Measurements from ENCODE around the gene SLC37A3.
"Not testable (repeated sequence)": the region's sequence is repeated elsewhere in the genome, so short reads cannot be mapped to it uniquely, and the experiment has no call there.

SLC37A3 gene, protein sequence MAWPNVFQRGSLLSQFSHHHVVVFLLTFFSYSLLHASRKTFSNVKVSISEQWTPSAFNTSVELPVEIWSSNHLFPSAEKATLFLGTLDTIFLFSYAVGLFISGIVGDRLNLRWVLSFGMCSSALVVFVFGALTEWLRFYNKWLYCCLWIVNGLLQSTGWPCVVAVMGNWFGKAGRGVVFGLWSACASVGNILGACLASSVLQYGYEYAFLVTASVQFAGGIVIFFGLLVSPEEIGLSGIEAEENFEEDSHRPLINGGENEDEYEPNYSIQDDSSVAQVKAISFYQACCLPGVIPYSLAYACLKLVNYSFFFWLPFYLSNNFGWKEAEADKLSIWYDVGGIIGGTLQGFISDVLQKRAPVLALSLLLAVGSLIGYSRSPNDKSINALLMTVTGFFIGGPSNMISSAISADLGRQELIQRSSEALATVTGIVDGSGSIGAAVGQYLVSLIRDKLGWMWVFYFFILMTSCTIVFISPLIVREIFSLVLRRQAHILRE

DNA sequence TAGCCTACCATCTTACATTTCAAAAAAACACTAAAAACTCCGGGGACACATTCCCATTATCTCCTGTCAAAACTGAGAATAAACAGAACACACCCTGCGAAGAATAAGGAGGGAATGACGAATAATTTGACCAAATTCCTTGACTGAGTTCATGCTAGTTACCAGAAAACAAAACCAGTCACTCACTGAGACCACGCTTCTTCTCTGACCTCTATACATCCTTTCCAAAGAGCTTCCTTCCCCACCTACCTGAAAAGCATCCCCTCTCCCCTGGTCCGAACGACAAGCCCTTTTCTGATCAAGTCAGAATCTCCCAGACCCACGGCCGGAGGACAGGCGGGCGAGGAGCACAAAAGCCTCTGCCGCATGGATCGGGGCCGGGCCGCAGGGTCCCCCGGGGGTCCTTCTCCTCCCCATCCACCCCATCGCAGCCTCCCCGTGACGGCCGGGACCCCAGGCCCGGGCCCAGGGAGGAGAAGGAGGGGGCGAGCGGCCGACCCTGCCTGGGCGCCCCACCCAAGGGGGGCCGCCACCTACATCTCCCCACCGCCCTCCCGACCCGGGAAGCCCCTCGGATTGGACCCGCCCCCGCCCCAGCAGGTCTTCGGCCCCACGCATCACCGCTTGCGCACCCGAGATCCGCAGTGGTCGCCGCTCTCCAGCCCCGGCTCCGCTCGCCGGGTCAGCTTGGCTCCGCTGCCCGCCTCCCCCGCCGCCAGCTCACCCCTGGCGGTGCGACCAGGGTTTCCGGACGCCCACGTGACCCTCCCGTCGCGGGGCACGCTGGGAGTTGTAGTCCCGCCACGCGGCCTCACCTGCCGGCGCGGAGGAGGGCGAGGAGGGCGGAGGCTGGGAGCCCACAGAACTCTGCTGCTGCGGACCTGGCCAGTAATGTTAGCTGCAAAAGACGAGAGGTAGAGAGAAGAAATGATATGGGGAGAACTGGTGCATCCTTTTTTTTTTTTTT is at the start of gene SLC37A3:
SLC37A3 (minus strand) TSS at position 747 of the 967 bp plus-strand sequence. CDS start 16,004 bp downstream, outside the sequence.
- DNase-seq (ENCODE audit: low read depth) = peak; percentile 72

DNA sequence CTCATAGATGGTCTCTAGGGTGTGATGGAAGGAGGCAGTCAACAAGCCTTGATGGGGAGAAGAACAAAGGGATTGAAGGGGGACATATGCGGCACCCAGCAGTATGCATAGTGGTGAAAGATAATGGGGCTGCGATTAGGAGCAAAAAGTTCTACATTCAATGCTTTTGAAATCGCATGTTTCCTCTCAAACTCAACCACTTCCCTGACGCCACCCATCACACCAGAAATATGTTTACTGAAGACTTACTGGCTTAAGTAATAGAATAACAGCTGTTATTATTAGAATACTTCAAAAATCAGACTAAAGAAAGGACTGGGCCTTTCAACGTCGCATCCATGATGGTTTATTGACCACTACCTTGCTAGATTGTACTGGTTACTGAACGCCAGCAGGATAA is 49.5 kb upstream of the SLC37A3 start:
- DNase-seq (ENCODE audit: low read depth) = no peak

DNA sequence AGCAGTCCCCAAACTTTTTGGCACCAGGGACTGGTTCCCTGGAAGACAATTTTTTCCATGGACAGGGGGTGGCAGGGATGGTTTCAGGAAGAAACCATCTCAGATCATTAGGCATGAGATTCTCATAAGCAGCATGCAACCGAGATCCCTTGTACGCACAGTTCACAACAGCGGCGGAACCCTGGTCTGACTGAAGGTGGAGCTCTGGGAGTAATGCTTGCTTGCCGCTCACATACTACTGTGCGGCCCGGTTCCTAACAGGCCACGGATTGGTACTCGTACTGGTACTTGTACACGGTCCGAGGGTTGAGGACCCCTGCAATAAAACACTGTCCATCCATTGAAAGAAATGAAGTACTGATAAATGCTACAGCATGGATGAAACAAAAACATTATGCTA is 48.1 kb upstream of the SLC37A3 start:
- no peak for DNase-seq (ENCODE audit: low read depth)

DNA sequence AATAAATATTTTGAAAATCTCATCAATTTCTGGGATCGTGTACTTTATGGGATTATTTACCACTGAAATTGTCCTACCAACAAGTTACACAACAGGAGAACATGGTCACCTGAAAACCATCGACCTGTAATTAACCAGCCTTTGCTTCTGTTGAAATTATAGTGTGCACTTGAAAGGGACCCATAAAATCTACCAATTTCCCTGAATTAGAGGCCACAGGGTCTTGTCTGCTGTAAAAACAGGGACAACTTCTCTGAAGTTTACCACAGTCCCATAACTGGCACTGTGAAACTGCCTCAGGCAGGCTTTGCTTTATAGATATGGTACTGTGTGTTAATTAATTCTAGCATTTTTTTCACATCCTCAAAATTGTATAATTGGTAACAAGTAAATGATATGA is 43.2 kb upstream of the SLC37A3 start:
- no peak for DNase-seq (ENCODE audit: low read depth)

DNA sequence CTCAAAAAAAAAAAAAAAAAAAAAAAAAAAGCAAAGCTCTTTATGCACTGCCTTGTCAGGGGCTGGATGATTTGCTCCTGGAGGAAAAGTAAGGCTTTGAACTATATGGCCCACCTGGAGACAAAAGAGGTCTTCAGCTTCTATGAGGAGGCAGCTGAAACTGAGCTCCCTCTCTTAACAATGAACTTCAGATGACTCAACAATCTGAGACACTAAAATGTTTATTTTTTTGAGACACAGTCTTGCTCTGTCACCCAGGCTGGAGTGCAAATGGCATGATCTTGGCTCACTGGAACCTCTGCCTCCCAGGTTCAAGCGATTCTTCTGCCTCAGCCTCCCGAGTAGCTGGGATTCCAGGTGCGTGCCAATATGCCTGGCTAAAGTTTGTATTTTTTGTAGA is 42.3 kb upstream of the SLC37A3 start:
- DNase-seq (ENCODE audit: low read depth) = no peak

DNA sequence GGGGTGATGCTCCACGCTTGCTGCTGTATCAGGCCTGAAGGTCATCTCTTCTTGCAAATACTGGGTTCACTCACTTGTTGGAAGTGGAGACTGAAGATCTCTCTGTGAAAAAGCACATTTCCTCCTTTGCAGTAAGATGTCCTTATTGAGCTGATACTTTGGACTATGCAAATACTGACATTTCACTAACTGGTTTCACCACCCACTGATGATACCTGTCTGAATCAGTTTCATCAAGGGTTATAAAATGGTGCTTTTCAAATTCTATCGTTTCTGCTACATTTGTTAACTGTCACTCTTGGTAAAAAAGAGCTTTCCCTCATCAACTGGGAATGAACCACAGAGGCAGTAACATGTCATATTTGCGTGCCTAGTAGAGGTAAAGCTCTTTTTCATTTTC is 41.0 kb upstream of the SLC37A3 start:
- DNase-seq (ENCODE audit: low read depth) = no peak

DNA sequence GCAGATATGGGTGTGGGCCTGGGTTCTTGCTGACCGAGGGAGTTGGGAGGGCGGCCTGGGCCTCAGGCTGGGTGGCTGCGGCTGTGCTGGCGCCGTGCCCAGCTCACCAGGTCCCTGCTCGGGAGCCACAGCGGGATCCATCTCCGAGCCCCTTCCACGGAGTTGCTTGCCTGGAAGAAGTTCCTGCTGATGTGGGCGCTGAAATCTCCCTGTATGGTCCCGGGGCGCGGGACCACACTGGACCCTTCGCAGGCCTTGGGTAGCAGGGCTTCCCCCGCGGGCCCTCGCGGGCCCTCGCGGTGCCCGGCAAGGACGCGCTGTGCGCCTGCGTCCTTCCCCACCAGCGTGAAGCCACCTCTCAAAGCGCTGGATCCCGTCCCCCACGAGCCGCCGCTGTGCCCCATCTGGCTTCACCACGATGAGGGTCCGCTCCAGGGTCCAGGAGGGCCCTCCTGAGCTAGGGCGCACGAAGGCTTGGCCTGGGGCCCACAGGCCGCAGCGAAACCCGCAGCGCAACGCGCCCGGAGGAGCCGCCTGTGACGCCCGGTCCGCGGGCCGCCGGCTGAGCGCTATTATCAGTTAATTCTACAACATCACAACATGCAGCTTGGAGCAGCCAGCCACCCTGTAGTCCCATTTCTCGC is 37.0 kb upstream of the SLC37A3 start:
- DNase-seq (ENCODE audit: low read depth) = no peak

DNA sequence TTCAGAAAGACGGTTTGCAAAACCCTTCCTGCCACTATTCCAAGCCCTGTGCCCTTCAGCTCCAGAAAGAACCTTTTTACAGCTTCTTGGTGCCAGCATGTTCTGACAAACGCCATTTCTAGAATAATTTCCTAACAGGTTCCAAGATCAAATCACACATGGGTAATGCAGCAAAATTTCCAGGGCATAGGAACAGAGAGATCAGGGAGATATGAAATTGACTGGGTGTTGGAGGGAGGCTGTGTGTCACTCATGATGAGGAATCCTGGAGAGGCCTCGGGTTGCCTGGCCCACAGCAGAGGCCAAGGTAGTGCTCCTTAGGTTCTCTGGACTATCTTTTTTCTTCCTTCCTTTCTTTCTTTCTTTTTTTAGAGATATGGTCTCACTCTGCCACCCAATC is 35.1 kb upstream of the SLC37A3 start:
- no peak for DNase-seq (ENCODE audit: low read depth)

DNA sequence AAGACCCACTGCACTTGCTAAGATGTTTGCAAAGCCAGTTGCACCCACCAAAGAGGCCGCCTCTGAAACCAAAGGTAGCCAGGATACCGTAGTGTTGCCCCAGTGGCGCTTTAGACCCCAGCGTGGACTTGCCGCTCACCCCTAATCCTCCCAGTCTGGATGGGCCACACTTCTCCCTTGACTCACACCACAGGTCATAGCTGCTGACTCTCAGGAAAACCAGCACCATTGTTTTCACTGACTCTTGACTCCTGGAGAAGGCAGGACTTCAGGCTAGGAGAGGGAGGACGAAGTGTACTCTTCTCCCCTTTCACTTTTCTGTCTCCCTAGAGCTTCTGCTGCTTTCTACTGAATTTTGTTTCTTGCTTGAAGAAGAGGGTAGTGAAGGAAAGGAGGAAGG is 27.8 kb upstream of the SLC37A3 start:
- no peak for DNase-seq (ENCODE audit: low read depth)

DNA sequence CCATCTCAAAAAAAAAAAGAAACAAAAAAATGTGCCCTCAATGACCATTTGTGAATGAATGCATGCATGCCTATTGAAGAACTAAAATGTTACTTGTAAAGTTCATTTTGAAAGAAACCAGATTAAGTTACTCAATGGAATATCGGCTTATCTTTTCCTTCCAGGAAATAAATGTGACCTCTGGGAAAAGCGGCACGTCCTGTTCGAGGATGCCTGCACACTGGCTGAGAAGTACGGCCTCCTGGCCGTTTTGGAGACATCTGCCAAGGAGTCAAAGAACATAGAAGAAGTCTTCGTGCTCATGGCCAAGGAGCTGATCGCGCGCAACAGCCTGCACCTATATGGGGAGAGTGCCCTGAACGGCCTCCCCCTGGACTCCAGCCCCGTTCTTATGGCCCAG is 27.4 kb upstream of the SLC37A3 start:
- no peak for DNase-seq (ENCODE audit: low read depth)

DNA sequence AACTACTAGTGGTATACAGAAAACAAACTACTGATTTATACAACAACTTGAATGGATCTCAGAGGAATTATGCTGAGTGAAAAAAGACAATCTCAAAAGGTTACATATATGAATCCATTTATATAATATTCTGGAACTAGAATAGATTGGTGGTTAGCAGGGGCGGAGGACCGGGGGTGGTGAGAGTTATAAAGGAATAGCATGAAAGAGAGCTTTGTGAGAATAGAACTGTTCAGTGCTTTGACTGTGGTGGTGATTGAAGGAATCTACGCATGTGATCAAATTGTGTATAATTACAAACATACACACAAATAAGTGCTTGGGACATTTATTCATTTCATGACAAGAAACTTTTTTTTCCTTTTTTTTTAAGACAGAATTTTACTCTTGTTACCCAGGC is 25.2 kb upstream of the SLC37A3 start:
- no peak for DNase-seq (ENCODE audit: low read depth)

DNA sequence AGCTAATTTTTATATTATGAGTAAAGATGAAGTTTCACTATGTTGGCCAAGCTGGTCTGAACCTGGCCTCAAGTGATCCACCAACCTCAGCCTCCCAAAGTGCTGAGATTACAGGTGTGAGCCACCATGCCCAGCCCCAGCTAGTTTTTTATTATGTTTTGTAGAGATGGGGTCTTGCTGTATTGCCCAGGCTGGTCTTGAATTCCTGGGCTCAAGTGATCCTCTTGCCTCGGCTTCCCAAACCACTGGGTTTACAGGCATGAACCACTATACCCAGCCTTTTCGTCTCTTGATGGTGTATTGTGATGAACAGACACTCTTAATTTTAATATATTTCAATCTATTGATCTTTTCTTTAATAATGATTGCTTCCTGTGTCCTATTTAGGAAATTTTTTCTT is 23.2 kb upstream of the SLC37A3 start:
- no peak for DNase-seq (ENCODE audit: low read depth)

DNA sequence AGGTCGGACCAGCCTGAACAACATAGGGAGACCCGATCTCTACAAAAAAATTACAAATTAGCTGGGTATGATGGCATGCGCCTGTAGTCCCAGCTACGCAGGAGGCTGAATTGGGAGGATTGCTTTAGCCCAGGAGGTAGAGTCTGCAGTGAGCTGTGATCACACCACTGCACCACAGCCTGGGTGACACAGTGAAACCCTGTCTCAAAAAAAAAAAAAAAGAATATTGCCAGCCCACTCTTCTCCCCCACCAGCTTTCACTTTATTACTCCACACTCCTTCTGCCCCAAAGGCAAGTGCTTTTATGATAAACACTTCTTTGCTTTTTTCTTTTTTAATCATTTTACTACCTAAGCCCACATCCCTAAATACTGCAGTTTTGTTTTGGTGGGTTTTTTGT is 20.3 kb upstream of the SLC37A3 start:
- DNase-seq (ENCODE audit: low read depth) = no peak

DNA sequence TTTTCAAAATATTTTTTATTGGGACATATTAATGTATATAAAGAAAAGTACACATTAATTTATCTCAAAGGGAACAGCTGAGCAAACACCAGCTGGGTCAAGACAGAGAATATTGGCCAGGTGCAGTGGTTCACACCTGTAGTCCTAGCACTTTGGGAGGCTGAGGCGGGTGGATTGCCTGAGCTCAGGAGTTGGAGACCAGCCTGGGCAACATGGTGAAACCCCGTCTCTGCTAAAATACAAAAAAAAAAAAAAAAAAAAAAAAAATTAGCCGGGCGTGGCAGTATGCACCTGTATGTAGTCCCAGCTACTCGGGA is 19.8 kb upstream of the SLC37A3 start:
- DNase-seq (ENCODE audit: low read depth) = not testable (repeated sequence)

DNA sequence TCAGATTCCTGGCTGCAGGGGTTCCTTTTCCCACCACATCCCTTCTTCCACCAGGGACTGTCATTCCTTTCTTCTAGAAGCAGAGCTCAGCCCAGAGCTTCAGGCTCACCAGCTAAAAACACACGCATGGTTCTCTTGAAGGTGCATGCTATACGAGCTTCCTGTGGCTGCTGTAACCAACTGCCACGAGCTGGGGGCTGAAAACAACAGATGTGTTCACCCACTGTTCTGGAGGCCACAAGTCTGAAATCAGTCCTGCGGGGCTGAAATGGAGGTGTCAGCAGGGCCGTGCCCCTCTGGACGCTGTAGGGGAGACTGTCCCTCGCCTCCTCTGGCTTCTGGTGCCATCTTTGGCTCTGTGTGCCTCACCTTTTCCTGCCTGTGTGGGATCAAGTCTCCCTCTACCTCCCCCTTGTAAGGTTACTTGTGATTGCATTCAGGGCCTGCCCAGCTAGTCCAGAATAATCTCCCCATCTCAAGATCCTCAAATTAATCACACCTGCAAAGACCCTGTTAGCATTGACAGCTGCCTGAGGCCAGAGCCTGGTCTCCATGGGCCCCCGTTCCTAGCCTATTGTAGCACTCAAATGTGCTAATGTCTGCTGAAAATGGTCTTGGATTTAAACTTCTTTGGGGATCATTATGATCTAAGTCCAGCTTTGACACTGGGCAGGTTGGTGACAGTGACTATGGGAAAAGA is 19.3 kb upstream of the SLC37A3 start:
- DNase-seq (ENCODE audit: low read depth) = no peak

DNA sequence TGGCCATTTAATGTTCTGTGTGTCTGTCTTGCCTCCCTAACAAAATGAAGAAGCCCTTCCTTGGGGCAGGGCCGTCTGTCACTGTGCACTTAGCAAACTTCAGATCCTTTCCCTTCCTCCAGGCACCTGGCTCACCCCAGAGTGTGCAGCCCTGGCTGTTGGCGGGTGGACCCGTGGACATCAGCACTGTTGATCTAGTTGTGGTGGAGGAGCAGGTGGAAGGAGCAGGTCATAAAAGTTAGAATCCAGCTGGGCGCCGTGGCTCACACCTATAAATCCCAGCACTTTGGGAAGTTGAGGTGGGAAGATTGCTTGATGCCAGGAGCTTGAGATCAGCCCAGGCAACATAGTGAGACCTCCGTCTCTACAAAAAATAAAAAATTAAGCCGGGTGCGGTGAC is 18.2 kb upstream of the SLC37A3 start:
- DNase-seq (ENCODE audit: low read depth) = no peak

DNA sequence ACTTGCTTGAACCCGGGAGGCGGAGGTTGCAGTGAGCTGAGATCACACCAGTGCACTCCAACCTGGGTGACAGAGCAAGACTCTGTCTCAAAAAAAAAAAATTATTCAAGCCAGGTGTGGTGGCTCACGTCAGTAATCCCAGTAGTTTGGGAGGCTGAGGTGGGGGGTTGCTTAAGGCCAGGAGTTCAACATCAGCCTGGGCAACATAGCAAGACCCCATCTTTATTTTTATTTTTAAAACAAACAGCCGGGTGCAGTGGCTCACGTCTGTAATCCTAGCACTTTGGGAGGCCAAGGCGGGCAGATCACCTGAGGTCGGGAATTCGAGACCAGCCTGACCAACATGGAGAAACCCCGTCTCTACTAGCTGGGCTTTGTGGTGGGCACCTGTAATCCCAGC is 17.5 kb upstream of the SLC37A3 start:
- DNase-seq (ENCODE audit: low read depth) = not testable (repeated sequence)

DNA sequence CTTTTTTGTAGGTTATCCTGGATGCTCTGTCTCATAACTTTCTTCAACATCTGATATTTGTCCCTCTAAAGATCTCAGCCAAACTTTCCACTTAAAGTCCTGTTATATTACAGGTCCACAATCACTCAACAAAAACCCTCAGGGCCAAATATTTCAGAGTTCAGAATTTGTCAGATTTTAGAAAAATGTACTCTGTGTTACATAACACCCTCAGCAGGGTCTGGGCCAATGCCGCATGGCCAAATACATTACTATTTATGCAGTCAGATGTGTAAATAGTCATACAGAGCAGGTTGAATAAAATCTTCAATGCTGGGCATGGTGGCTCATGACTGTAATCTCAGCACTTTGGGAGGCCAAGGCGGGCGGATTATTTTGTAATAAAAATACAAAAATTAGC is 17.0 kb upstream of the SLC37A3 start:
- no peak for DNase-seq (ENCODE audit: low read depth)

DNA sequence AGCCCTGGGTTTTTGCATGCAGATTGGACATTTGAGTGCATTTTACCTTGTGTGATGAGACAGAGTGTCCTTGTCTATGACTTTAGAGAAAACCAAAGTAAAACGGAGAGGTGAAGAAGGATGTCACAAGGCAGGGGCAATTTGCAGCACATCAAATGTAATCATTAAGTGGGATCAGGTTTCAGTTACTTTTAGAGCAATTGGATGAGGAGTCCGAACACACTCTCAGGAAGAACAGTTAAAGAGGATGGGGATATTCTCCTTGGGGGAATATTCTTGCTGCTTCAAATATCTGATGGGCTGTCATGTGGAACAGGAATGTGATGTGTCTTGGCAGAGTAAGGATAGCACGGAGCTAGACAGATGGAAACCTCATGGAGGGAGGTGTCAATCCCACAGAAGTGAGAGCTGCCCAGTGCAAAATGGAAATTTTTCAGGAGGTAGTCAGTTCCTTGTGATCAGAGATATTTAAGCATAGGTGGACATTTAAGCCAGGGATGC is 6.3 kb upstream of the SLC37A3 start:
- no peak for DNase-seq (ENCODE audit: low read depth)

DNA sequence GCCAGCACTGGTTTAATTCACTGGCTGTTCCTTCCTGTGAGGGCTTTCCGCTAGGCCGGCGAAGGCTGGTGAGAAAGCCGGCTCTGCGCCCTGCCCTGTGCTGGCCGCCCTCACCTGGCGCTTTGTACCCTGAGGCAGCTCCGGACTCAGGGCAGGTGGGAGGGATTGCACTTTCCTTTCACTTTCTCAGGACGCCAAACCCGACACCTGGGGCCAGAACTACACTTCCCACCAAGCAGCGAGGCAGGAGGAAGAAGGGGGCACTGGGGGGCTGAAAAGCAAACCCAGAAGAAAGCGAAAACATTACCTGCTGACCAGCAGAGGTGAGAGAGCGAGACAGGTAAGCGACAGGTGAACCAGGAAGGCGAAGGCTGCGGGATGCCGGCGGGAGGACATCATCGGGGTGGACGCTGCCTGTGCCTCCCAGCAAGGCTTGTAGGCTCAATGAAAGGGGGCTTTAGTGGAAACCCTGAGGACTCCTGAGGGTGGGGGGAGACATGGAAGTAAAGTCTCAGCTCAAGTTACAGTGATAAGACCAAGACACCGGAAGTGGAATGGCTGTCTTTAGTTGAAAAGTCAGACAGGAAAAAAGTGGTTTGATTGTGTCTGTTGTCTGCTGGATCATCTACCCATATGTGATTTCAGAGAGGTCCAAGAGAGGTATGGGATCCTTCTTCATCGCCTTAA is 5.7 kb upstream of the SLC37A3 start, which contains the start of gene RAB19:
RAB19 (plus strand) TSS at position 181 of the 687 bp plus-strand sequence. CDS start 3,589 bp downstream, outside the sequence.
- no peak for DNase-seq (ENCODE audit: low read depth)
